Psoas muscle (tissue), 8 donors: Measurements from ENCODE around the gene NEURL2. TPM values are rescaled to one million over a fixed set of nuclear protein-coding genes. Genes with fewer than 3 reads are reported as not detected.
A peak's percentile ranks its signal among the peaks of the same experiment; 100 is the strongest.

Source experiments
- ATAC-seq, 4 donors: fragments of 200-7000 bp; cut with Tn5 transposase; one replicate each; pipeline ENCODE4 v1.9.1; 2020; ENCODE audit warnings: moderate library complexity in 3 of 4, mild to moderate bottlenecking in 2 of 4
- DNase-seq, 2 donors: peaks; one replicate each; pipeline ENCODE4 v3.0.0-alpha.2; 2020
- H3K27ac ChIP-seq: fragments of 200-600 bp; one replicate; pipeline ENCODE4 v1.8.0; 2022
- H3K27me3 ChIP-seq, 3 donors: fragments of 200-600 bp in 1 of 3; one replicate each; pipeline versions ENCODE4 v1.6.1 to v1.8.0; 2013 to 2022; ENCODE audit warnings: low read length in 2 of 3, mild to moderate bottlenecking in 2 of 3, moderate library complexity in 1 of 3; ENCODE audit not compliant: insufficient read depth in 3 of 3
- H3K36me3 ChIP-seq, 2 donors: fragments of 200-600 bp in 1 of 2; one replicate each; pipeline versions ENCODE4 v1.6.1 to v1.8.0; 2013 to 2022; ENCODE audit warnings: low read depth in 1 of 2, mild to moderate bottlenecking in 1 of 2, moderate library complexity in 1 of 2; ENCODE audit not compliant: insufficient read depth in 1 of 2
- H3K4me1 ChIP-seq: fragments of 200-600 bp; one replicate; pipeline ENCODE4 v1.8.0; 2022
- H3K4me3 ChIP-seq: fragments of 200-600 bp; one replicate; pipeline ENCODE4 v1.8.0; 2022; ENCODE audit warnings: mild to moderate bottlenecking
- H3K9me3 ChIP-seq: fragments of 200-600 bp; one replicate; pipeline ENCODE4 v1.8.0; 2022
- WGBS, 3 donors: extraction: QIAGEN DNeasy Blood & Tissue Kit; methylation state at CpG; one replicate each; pipeline versions ENCODE4 v1.1.6 to v1.1.7; 2013; 5-methylcytosine and 5-hydroxymethylcytosine counted together
- intact Hi-C, 2 donors: fragments of 100-400 bp; cut with DNase I; formaldehyde crosslinking; loops; one replicate each; pipeline versions ENCODE4 v1.11.0 to v1.14.2; 2022
- polyA plus RNA-seq, 3 donors: library from polyadenylated mRNA; stranded (reverse); fragments of 200-250 nt; gene quantifications; one replicate each; pipeline ENCODE4 v1.2.3, GENCODE V29; 2013
- total RNA-seq, 4 donors: library from RNA; stranded (reverse); fragmentation: NEBNext Ultra II Directional in 2 of 4; extraction: Animal tissue kit (Norgen Biotek cat#: 25700) in 2 of 4; gene quantifications; one replicate each; pipeline versions ENCODE4 v1.2.1 to v1.2.4, GENCODE V29; 2021 to 2023
- TF ChIP-seq, protein P1 (sequence below): fragments of 200-600 bp; IDR thresholded peaks from one replicate; pipeline ENCODE4 v1.8.0; 2022; ENCODE audit warnings: antibody characterized with exemption
- donor health status: healthy with polysubstance abuse.
- donor health status: DM: no; HTN: no; CAD: no; lungs with moderate emphysema.
- donor health status: Bipolar disorder and iron deficiency.
- donor health status: healthy.
- donor health status: DM: yes; HTN: yes; CAD: no.
- donor health status: DM: no; HTN: no; CAD: no.
- donor health status: DM: no; HTN: no; CAD: no.
- donor health status: DM: yes; HTN: yes; CAD: no.

NEURL2 gene
- total and polyA plus RNA-seq, 7 donors: 4.3 to 11.8 (median 7.9) TPM

DNA sequence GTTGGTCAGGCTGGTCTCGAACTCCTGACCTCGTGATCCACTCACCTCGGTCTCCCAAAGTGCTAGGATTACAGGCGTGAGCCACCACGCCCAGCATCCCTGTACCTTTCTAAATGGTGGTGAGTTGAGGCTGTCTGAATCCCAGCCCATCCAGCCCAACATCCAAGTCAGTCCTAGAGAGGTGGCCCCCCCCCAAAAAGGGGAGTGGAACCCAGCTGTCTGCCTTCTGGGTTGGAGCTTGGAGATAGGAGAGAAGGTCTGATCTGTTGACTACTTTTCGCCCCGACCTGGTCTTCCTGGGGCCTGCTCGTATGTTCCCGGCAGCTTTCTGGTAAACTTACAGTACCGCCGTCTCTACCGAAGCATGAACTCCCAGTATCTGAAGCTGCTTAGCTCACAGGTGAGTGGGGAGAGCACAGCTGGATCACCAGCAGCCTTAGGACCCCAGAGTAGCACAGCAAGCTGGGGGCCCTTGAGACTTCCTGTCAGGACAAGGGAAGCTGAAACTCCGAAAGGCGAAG lies 5.7 kb upstream of the NEURL2 start:
- intact Hi-C loops: no loop called here
- peak in 1 of 2 donors; percentile 41 for DNase-seq
- 90 to 94% (median 94%) methylated on average over 14 of the region's 14 CpGs for WGBS, 3 donors

DNA sequence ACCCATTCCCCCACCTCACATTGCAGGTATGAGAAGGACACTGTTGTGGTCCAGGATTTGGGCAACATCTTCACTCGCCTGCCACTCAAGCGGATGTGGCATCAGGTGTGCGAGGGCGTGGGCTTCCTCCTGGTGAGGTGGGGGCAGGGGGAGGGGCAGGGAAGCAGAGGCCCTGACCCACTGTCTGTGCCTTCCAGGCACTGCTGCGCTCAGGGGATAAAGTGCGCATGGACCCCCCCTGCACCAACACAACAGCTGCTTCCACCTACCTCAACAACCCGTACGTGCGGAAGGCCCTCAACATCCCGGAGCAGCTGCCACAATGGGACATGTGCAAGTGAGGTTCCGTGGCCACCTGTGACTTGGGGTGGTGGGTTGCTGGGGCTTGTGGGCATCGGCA lies 3.8 kb upstream of the NEURL2 start:
- H3K27me3 ChIP-seq: no peaks in the 10 kb centered on the region
- WGBS, 3 donors: 76 to 81% (median 79%) methylated on average over 12 of the region's 12 CpGs
- TF ChIP-seq, protein P1, sequence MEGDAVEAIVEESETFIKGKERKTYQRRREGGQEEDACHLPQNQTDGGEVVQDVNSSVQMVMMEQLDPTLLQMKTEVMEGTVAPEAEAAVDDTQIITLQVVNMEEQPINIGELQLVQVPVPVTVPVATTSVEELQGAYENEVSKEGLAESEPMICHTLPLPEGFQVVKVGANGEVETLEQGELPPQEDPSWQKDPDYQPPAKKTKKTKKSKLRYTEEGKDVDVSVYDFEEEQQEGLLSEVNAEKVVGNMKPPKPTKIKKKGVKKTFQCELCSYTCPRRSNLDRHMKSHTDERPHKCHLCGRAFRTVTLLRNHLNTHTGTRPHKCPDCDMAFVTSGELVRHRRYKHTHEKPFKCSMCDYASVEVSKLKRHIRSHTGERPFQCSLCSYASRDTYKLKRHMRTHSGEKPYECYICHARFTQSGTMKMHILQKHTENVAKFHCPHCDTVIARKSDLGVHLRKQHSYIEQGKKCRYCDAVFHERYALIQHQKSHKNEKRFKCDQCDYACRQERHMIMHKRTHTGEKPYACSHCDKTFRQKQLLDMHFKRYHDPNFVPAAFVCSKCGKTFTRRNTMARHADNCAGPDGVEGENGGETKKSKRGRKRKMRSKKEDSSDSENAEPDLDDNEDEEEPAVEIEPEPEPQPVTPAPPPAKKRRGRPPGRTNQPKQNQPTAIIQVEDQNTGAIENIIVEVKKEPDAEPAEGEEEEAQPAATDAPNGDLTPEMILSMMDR: no peak
- peak in 1 of 2 donors; percentile 41 for DNase-seq
- H3K4me3 ChIP-seq: no peak overlapping the region
- no peaks in the 10 kb centered on the region for H3K9me3 ChIP-seq
- H3K4me1 ChIP-seq: peaks cover 9% of the 10 kb centered on the region
- peaks cover 5 to 75% of the 10 kb centered on the region in 2 donors for H3K36me3 ChIP-seq
- intact Hi-C loops: loop anchor here (5.0 kb wide), 4 partner anchors 38 to 97 kb away; partner anchors contain the start of gene PCIF1 (in 2 of the 2)
- H3K27ac ChIP-seq: no peak overlapping the region
- no peak for ATAC-seq

More for the DNA sequence above, 5.7 kb upstream of the NEURL2 start:
- Histone ChIP-seq H3K27me3 (no peaks in the 10 kb centered on the region), H3K4me3 (no peak overlapping the region), H3K4me1 (peaks cover 3% of the 10 kb centered on the region), H3K9me3 (no peaks in the 10 kb centered on the region), H3K27ac (no peak overlapping the region), H3K36me3 (peaks cover 5 to 82% of the 10 kb centered on the region in 2 donors)
- no peak for ATAC-seq
- TF ChIP-seq, protein P1: no peak

DNA sequence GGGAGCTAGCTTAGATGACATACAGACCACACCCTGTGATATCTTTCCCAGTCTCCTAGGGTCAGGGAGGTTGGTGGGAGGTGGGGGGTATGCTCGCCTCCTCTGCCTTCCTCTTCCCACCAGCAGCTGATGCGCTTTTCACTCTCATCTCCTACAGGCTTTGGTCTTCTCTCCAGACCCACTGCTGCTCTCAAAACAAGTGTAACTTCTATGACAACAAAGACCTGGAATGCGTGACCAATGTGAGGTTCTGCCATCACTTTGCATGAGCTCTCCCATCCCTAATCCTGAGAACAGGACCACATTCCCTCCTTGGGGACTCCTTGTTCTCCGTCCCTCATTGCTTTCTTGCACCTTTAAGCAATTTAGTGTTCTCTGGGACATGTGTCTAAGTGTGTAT lies 2.8 kb upstream of the NEURL2 start:
- Histone ChIP-seq H3K27me3 (no peaks in the 10 kb centered on the region), H3K4me3 (no peak overlapping the region), H3K9me3 (no peaks in the 10 kb centered on the region), H3K27ac (no peak overlapping the region), H3K4me1 (peaks cover 18% of the 10 kb centered on the region), H3K36me3 (peaks cover 2 to 67% of the 10 kb centered on the region in 2 donors)
- 67 to 87% (median 77%) methylated on average over 4 of the region's 4 CpGs for WGBS, 3 donors
- DNase-seq: no peak
- TF ChIP-seq, protein P1: no peak
- intact Hi-C loops: loop anchor here (5.0 kb wide), 4 partner anchors 38 to 97 kb away; partner anchors contain the start of gene PCIF1 (in 2 of the 2)
- ATAC-seq: no peak

DNA sequence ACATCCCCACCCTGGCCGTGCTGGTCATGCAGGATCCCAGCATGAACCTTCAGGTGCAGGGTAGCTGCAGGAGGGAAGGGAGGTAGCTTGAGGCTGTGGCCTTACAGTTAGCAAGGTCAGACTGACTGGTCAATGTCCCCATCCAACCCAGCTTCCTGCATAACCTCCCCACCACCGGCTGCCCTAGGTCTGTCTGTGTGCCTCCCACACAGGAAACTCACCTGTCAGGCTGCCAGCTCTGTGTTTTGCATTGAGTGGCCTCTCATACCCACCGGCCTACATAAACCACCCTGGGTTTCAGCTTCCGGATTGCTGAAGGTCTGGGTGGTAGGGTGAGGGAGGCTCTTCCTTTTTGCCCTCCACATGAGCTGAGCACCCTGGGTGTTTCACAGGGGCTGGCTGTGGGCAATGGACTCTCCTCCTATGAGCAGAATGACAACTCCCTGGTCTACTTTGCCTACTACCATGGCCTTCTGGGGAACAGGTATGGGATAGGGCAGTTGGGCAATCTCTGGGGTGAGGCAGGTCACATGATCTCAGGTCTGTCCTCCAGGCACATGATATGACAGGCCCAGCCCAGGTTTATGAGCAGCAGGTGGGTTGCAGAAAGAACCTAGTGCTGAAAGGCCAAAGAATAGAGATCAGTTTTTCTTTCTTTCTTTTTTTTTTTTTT lies 2.0 kb upstream of the NEURL2 start:
- no peak overlapping the region for H3K27ac ChIP-seq
- H3K27me3 ChIP-seq: no peaks in the 10 kb centered on the region
- peaks cover 24% of the 10 kb centered on the region for H3K4me1 ChIP-seq
- 77 to 84% (median 77%) methylated on average over 4 of the region's 4 CpGs for WGBS, 3 donors
- H3K36me3 ChIP-seq: peaks cover 2 to 67% of the 10 kb centered on the region in 2 donors
- TF ChIP-seq, protein P1: no peak
- ATAC-seq: no peak
- H3K9me3 ChIP-seq: no peaks in the 10 kb centered on the region
- no peak overlapping the region for H3K4me3 ChIP-seq
- no peak for DNase-seq
- intact Hi-C loops: loop anchor here (5.0 kb wide), 4 partner anchors 39 to 96 kb away; partner anchors contain the start of gene PCIF1 (in 2 of the 2)
